ENCODE measurements around the gene PAQR7. TPM values are rescaled to one million over a fixed set of nuclear protein-coding genes. Genes with fewer than 3 reads are reported as not detected.

The PAQR7 gene
- total RNA-seq, 1 donor from 2014 or later, result 24.0 TPM

DNA sequence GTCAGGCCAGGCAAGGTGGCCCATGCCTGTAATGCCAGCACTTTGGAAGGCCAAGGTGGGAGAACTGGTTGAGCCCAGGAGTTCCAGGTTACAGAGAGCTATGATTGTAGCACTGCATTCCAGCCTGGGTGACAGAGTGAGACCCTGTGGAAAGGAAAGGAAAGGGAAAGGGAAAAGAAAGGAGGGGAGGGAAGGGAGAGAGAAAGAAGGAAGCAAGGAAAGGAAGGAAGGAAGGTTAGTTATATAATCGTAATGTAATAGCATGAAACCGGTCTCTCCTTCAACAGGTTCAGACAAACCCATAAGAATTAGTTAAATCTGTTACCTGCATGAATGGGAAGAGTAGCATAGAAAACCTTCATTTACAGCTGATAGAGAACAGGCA lies 1.2 kb upstream of the PAQR7 start:
- TF ChIP-seq CTCF (IDR thresholded peaks at IDR 0.05; ENCODE audit: unreplicated experiment), result no peak
- Mint-ChIP-seq H3K4me3 (no peak overlapping the region), H3K4me1 (peaks cover 50% of the 10 kb centered on the region), H3K27me3 (ENCODE audit: low read depth) (no peaks in the 10 kb centered on the region), H3K36me3 (no peaks in the 10 kb centered on the region), H3K27ac (peak overlapping the region; percentile 94), H3K9me3 (no peaks in the 10 kb centered on the region)
- DNase-seq (ENCODE audit: low spot score in 2 of 2, unreplicated experiment in 2 of 2), result no peak

GRCh38 chr1:25875856-25876692 lies 566 bp upstream of the PAQR7 start:
- no peak for TF ChIP-seq CTCF (IDR thresholded peaks at IDR 0.05; ENCODE audit: unreplicated experiment)
- Mint-ChIP-seq H3K4me1 (peaks cover 54% of the 10 kb centered on the region), H3K4me3 (peak overlapping the region; percentile 62), H3K27me3 (ENCODE audit: low read depth) (no peaks in the 10 kb centered on the region), H3K27ac (peak overlapping the region; percentile 94), H3K36me3 (no peaks in the 10 kb centered on the region), H3K9me3 (no peaks in the 10 kb centered on the region)
- peak in 1 of 2 experiments; percentile 47 for DNase-seq (ENCODE audit: low spot score in 2 of 2, unreplicated experiment in 2 of 2)

DNA sequence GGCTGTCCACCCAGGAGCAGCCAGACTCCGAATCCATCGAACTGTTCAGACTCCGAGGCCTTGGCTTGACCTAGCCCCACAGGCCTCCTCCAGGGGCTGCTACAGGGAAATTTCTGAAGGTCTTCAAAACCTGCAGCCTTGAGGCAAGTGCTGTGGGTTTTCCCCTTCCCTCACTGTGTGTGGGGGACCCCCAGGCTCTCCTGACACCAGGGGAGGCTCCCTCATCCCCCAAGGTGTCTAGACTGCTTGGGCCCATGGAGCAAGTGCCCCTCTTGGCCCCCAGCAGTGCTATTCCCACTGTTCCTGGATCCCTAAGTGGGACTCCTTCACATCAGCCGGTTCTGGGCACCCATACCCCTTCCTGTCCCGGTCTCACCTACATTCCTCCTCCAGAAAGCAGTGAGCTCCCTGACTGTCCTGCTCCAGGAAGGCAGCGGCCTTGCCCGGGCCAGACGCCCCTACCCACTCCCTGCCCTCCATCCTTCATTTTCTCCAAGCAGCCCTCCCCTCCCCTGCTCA lies 814 bp downstream of the PAQR7 start:
- peaks cover 3% of the 10 kb centered on the region for H3K36me3 Mint-ChIP-seq
- H3K27me3 Mint-ChIP-seq (ENCODE audit: low read depth), result no peaks in the 10 kb centered on the region
- H3K9me3 Mint-ChIP-seq, result no peaks in the 10 kb centered on the region
- peak overlapping the region; percentile 82 for H3K4me3 Mint-ChIP-seq
- no peak for DNase-seq (ENCODE audit: low spot score in 2 of 2, unreplicated experiment in 2 of 2)
- peaks cover 47% of the 10 kb centered on the region for H3K4me1 Mint-ChIP-seq
- no peak for TF ChIP-seq CTCF (IDR thresholded peaks at IDR 0.05; ENCODE audit: unreplicated experiment)
- H3K27ac Mint-ChIP-seq, result peak overlapping the region; percentile 96

DNA sequence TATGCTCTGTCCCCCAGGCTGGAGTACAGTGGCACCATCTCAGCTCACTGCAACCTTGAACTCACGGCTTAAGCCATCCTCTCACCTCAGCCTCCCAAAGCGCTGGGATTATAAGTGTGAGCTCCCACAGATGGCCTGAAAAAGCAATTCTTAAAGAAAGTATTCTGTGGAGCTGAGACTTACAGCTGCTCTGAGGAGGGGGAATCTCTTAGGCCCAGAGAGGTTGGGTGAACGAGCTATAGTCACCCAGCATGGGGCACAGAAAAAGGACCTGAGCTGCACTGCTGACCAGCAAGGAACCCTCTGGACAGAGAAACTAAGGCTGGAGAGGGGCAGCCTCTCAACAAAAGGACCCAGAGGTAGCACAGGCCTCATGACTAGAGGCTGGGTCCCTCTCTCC lies 1.3 kb downstream of the PAQR7 start:
- H3K4me3 Mint-ChIP-seq, result peak overlapping the region; percentile 82
- peaks cover 42% of the 10 kb centered on the region for H3K4me1 Mint-ChIP-seq
- no peaks in the 10 kb centered on the region for H3K9me3 Mint-ChIP-seq
- no peaks in the 10 kb centered on the region for H3K27me3 Mint-ChIP-seq (ENCODE audit: low read depth)
- peak overlapping the region; percentile 96 for H3K27ac Mint-ChIP-seq
- DNase-seq (ENCODE audit: low spot score in 2 of 2, unreplicated experiment in 2 of 2), result no peak
- TF ChIP-seq CTCF (IDR thresholded peaks at IDR 0.05; ENCODE audit: unreplicated experiment), result no peak
- H3K36me3 Mint-ChIP-seq, result peaks cover 3% of the 10 kb centered on the region

GRCh38 chr1:25873120-25873519 lies 2.4 kb downstream of the PAQR7 start:
- Mint-ChIP-seq H3K4me3 (peak overlapping the region; percentile 13), H3K36me3 (peaks cover 3% of the 10 kb centered on the region), H3K4me1 (peaks cover 33% of the 10 kb centered on the region), H3K9me3 (no peaks in the 10 kb centered on the region), H3K27me3 (ENCODE audit: low read depth) (no peaks in the 10 kb centered on the region), H3K27ac (peak overlapping the region; percentile 80)
- DNase-seq (ENCODE audit: low spot score in 2 of 2, unreplicated experiment in 2 of 2), result no peak
- no peak for TF ChIP-seq CTCF (IDR thresholded peaks at IDR 0.05; ENCODE audit: unreplicated experiment)

Measured in mesothelial cell of epicardium (in vitro differentiated cells).